GM18870 (cell line): ENCODE measurements around the gene CASKIN1.

ENCODE experiments used
- ATAC-seq: cut with Tn5 transposase; IDR thresholded peaks from one replicate; pipeline ENCODE4 v1.9.1; 2021; ENCODE audit warnings: moderate library complexity; ENCODE audit not compliant: unreplicated experiment

CASKIN1 gene

DNA sequence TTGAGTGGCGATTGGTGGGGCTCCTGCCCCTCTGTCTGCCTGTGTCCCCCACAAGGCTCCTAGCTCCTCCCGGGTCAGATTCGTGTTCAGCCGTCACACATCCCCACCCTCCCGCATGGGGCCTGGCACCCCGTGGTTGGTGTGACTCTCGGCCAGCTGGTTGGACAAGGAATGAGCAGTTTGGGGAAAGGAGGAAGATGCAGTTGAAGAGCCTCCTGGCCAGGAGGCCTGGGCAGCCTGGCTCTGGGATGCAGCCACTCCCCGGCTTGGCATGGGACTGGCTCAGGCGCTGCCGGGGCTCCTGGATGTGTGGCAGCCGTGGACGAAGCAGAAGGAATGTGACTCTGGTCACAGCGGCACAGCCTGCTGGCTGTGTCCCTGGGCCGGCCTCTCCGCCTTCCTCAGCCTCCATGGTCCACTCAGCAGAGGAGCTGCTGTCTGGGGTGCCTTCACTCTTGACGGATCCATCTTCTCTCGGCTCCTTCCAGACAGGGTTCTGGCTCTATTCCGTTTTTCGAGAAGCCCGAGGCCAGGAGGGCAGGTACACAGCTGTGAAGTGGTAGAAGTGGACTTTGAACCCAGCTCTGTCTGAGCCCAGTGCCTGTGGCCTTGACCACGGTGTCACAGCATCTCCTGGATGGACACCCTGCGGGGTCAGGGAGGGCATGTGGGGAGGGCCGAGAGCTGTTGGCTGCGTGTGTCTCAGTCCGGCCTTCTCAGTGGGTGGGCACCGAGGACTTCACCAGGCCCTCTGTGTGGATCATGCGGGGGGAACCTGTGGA is 38.7 kb downstream of the CASKIN1 start:
- no peak for ATAC-seq

DNA sequence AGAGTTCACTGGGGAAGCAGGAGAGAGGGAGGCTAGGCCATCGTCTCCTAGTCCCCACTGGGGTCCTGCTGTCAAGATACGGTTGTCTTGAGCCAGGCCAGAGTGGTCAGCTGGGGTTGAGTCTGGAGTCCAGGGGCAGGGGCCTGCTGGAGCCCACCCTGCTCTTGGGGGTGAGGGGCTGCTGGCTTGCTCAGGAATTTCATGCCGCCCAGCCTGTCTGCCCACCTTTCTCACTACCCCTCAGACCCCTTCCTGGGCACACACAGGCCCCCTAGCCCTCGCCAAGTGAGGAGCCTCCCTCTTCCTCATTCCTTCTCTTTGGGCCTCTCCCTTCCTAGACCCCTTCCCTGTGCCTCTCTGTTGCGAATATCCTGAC is 39.6 kb downstream of the CASKIN1 start:
- no peak for ATAC-seq

DNA sequence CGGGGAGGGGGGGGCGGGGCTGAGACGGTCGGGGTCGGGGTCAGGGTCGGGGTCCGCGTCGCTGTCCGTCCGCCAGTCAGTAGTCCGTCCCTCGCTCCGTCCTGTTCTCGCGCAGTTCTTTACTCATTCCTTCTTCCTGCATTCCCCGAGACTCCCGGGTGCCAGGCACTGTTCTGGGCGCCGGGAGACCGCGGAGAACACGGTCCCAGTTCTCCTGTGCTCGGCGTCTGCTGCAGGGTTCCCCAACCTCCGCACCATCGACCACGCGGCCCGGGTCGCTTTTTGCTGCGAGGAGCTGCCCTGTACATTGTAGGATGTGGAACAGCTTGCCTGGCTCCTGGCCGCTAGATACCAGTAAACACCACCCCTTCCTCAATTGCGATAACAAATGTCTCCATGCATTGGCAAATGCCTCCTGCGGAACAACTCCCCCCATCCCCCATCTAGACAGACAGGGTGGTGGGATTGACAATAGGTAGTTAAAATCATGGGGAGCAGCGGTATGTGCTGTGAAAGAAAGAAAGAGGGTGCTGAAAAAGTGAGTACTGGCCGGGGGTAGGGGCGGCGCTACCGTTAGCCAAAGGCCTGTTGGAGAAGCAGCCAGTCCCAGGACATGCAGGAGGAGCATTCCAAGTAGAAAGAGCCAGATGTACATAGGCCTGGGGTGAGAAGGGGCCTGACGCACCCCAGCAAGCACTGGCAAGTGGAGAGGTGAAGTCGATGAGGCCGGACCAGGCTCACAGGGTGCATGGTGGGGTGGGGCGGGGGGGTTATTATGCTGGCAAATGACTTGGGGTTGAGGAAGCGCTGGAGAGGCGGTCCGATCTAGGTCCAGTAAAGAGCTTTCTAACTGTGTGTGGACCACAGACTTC is 40.2 kb downstream of the CASKIN1 start:
- no peak for ATAC-seq

DNA sequence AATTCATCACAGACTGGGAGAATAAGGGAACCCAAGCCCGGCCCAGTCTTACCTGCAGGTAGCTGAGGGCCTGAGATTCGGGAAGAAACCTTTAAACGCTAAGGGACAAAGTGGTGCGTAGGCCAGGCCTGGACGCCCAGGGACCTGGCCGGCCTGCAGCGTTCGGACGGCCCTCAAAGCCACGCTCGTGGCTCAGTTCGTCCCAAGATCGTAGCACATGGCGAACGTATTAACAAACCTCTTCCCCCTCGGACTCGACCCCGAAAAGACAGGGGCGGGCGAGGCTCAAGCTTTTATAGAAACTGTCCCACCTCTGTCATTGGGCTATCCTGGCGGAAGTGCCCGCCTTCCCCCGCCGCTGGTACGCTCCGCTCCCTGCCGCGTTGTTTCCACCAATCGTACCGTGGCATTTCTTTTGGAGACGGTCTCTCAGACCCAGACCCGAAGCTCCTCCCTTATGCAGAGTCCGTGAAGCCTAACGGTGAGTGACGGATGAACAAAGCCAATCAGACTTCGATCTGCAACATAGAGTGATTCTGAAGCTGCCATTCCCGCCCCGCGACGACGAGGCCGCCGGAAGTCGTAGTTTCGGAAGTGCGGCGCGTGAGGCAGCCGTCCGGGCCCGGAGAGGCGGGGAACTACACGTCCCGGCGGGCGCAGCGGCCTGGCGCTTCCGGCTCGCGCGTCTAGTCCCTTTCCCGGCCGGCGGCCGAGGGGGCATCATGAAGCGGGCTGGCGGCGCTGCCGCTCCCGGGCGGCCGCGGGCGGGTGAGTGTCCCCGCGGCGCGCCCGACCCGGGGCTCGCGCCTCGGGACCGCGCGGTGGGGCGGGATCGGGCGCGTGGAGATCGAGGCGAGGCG is 41.1 kb downstream of the CASKIN1 start, which contains the start of gene TRAF7:
Gene TRAF7 (plus strand): TSS at position 692 of the 860 bp plus-strand sequence. CDS start 8,139 bp downstream, outside the sequence.
- peak; percentile 94 for ATAC-seq

DNA sequence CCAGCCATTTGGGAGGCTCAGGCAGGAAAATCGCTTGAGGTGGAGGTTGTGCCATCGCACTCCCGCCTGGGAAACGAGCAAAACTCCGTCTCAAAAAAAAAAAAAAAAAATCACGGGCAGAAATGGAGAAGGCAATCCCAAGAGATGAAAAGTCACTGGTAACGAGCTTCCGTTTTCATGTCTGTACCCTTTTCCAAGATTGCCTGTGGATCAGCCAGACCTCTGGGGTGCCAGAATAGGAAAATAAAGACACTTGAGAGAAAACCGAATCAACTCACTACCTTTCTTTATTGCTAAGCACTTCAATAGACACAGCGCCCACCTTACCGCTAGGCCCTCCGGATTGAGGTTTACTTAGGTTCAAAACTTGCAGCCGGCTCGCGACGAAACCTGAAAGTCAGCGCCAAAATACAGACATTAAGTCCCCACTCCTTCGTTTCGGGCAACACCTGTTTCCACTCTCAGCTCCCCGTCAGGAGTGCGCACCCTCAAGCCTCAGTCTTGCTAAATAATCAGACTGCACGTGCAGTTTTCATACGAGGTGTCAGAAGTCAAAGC is 41.8 kb downstream of the CASKIN1 start:
- ATAC-seq: no peak

DNA sequence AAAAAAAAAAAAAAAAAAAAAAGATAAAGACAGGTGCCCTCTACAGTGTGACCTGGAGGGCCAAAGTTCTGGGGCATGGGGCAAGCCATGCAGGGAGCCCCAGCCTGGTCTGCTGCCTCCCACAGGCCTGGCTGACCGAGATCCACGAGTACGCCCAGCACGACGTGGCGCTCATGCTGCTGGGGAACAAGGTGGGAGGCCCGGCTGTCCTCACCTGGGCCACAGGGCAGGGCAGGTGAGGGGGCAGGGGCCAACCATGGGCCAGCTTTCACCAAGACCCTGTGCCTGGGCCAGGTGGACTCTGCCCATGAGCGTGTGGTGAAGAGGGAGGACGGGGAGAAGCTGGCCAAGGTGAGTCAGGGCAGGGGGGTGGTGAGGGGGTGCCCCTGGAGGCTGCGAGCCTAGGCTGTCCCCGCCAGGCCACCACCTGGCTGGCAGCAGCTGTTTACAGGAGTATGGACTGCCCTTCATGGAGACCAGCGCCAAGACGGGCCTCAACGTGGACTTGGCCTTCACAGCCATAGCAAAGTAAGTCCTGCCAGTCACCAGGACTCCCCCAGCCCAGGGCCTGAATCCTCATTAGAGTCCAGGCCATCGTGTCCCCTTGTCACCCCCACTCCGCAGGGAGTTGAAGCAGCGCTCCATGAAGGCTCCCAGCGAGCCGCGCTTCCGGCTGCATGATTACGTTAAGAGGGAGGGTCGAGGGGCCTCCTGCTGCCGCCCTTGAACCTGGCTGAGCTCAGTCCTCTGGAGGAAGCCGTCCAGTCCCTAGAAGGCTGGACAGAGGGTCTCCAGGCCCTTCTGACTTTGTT is 43.5 kb downstream of the CASKIN1 start:
- ATAC-seq: no peak

DNA sequence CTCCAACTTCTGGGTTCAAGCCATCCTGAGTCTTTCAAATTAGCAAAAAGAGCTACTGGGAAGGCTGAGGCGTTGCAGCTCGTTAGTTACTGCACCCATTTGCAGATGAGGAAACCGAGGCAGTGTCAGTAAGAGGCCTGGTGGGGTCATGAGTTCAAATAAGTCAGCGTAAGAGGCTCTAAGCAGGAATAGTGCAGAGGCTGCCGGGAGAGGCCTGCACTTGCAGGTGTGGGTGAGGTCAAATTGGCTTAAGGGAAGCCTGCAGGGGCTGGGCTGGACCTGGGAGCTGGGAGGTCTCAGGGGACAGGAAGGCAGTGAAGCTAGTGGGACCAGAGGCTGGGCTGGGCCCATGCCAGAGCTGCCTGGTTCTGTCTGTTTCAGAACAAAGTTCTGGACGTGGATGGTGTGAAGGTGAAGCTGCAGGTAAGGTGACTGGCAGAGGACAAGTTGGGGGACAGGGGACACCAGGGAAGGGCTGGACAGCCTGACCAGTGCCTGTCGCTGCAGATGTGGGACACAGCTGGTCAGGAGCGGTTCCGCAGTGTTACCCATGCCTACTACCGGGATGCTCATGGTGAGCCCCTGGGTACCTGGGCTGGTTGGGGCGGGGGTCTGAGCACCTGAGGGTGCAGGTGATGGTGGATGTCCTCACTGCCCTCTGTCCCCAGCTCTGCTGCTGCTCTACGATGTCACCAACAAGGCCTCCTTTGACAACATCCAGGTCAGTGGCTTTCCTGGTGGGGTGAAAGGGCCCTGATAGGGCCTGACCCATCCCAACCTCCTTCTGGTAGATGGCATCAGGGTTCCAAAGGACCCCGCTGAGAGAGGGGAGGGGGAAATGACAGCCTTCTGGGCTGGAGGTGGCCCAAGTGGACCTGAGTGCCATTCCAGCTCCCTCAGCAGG is 45.0 kb downstream of the CASKIN1 start:
- no peak for ATAC-seq

DNA sequence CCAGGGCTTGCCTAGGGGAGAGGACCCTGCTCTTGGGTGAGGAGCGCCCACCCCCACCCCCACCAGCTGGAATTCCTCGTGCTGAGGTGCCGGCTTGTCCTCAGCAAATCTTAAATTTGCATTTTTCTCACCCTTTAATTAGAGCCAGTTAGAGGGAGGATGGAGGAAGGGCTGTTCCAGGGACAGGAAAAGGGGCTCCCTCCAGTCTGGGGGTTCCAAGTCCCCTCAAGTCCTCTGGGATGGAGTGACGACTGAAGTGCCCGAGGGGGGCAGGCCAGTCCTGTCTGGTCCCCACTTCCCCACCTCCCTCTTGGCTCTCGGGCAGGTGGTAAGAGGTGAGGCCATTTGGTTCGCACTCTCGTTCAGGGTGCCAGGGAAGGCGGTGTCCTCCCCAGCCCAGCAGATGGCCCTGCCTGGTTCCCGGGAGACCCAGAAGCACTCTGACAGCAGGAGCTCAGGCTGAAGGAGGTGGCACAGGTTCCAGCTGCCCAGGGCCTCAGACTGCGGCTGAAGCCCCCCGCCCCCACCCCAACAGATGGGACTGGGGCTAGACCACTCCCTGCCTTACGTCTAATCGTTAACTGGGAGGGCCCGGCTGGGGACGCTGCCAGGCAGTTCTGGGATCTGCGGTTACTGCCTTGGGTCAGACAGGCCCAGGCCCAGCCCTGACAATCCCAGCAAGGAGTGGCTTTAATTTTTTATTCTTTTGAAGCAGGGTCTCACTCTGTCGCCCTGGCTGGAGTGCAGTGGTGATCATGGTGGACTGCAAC is 45.8 kb downstream of the CASKIN1 start:
- ATAC-seq: no peak

DNA sequence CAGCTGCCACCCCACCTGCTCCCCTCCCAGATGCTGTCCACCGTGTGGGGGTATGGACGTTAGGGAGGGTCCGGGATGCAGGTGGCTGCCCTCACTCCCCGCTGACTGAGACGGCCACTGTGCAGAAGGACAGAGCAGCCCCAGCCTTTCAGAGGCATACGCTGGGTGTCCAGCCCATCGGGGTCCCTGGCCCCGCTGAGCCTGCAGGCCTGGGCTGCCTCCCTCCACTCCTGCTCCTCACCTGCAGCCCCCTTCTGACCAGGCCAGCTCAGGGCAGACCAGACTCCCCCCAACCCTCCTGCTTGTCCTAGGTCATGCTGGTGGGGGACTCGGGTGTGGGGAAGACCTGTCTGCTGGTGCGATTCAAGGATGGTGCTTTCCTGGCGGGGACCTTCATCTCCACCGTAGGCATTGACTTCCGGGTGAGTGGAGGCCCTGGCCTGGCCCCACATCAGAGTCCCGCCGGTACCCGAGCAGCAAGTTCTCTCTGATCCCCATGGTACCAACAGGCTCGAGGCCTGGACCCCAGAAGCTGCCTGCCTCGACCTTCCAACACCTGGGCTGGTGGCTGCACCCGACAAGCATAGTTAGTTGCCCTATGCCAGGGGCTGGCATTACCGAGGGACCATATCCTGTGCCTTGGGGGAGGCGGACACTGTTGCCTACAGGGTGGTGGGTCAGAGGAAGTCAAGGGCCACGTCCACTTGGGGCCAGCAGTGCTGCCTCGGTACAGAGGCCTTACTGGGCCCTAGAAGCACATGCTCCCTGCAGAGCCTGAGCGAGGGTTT is 46.6 kb downstream of the CASKIN1 start:
- no peak for ATAC-seq

DNA sequence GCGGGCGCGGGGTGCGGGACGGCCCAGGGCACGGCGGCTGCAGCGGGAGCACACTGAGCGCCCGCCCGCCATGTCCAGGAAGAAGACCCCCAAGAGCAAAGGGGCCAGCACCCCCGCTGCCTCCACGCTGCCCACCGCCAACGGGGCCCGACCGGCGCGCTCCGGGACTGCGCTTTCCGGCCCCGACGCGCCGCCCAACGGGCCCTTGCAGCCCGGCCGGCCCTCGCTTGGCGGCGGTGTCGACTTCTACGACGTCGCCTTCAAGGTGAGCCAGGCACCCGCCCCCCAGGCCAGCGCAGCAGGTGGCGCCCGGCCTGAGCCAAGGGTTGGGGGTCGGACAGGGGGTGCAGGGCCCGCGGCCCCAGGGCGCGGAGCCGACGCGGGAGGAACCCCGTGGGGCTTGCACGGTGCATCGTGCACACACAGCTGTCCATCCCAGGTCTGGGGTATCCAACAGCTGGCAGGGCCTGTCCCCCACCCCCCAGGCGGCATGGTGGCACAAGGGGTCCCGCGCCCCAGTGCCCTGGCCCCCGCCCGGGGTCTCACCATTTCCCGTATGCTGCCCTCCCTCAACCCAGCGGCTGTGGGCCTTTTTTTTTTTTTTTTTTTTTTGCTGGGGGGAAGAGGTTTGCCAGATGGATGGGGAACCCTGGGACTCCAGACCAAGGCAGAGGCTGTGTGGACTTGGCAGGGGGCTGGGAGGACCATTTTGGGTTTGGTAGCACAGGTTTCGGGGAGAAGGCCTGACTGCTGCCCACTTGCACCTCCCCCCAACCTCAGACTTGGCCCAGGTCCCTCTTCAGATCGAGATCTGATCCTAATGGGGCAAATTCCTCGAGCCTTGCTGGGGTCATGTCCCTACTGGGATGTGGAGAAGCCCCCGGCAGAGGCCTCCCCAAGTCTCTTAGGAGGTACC is 47.4 kb downstream of the CASKIN1 start:
- ATAC-seq: no peak

DNA sequence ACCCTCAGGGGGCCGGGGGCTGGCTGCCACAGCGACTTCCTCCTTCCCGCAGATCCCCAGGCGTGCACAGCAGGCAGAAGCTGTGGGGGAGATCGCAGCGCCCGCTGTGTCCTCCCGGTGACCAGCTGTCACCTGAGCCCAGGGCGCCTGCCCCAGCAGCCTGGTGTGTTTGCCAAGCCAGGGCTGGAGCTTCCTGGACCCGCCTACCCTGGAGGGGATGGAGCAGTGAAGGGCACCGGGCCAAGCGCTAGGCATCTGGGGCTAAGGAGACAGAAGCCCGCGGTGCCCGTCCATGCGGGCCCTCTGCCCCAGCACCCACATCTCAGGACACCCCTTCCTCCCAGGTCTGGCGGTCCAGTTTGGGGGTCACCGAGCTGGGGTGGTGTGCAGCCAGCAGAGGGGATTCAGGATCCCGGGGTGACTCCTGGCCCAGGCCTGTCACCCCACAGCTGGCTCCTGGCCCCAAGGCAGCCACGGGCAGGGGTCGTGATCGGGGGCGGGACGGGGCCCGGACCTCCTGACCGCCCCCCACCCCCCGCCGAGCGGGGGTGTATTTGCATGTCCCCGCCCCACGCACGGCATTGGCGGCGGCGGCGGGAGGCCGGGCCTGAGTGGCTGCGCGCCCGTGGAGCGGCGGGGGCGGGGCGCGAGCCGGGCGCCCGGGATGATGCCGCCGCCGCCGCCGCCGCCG is 48.3 kb downstream of the CASKIN1 start, which contains the start of gene RAB26:
Gene RAB26 (plus strand): TSS at position 645 of the 691 bp plus-strand sequence. CDS start 159 bp downstream, outside the sequence.
- no peak for ATAC-seq

DNA sequence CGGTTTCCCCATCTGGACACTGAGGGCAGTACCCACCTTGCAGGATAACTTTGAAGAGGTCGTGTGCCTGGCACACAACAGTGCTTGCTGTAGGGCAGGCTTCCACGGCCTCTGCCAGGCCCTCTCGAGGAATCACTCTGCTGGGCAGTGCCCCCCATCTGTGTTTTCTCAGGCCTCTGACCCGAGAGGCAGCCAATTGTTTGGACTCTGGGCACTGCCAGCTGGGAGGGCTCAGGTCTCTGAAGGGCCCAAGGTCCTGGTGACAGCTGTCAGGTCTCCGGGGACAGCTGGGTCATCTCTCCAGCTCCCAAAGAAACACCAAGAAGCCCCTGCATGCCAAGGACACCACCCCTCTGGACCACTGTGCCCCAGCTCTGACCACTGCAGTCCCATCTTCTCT is 49.0 kb downstream of the CASKIN1 start:
- no peak for ATAC-seq

DNA sequence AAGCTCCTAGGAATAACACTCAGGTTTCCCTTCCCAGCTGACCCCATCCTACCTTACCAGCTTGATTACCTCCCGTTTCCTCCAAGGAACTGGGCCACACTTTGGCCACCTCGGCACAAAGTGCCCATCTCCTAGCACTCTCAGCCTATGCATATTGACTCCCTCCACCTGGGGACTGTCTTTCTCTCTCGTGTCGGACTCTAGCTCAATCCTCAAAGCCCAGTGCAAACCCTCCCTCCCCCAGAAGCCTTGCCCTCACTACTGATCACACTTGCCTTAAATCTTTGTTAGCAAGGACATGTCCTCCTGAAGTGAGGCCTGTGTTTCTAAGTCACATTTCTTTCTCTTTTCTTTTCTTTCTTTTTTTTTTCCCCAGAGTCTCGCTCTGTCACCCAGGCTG is 50.6 kb downstream of the CASKIN1 start:
- ATAC-seq: no peak

DNA sequence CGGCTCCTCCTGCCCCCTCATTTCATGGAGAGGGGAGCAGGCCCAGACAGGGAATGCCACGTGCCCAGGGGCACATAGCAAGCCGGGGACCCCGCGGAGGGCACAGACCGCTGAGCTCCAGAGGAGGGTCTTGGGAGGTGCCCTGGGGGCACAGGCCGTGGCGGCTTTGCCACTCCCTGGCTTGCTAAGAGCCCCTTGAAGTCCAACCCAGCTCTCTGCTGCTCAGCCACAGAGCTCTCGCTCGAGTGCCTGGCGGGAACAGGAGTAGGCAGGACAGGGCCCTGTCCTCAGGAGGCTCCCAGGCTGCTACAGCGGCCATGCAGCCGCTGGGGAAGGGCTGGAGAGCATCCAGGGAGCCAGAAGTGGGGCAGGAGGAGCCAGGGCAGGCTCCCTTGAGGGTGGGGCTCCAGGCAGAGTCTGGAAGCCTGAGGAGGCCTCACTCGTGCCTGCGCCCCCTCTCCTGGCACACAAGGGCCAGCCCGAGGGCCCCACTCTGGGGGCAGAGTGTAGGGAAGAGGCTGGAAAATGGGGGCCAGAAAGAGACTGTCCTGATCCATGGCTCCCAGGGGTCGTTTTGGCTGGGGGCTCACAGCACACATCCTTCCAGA is 52.4 kb downstream of the CASKIN1 start:
- no peak for ATAC-seq
